Neural crest cell (in vitro differentiated cells): ENCODE measurements around the gene TM9SF3. TPM values are rescaled to one million over a fixed set of nuclear protein-coding genes. Genes with fewer than 3 reads are reported as not detected.

Source experiments
- DNase-seq: peaks from one replicate; pipeline ENCODE4 v3.0.0; 2021; ENCODE audit warnings: low read depth, mixed read lengths, low spot score
- H3K27ac Mint-ChIP-seq: one replicate; pipeline ENCODE4 v1.8.0; 2021; ENCODE audit warnings: mild to moderate bottlenecking, mixed read lengths; ENCODE audit not compliant: unreplicated experiment
- H3K27me3 Mint-ChIP-seq: 2 replicates; pipeline ENCODE4 v1.8.0; 2021; ENCODE audit warnings: low read depth, mild to moderate bottlenecking, mixed read lengths
- H3K36me3 Mint-ChIP-seq: 2 replicates; pipeline ENCODE4 v1.8.0; 2021; ENCODE audit warnings: low read depth, mild to moderate bottlenecking, mixed read lengths
- H3K4me1 Mint-ChIP-seq: 2 replicates; pipeline ENCODE4 v1.8.0; 2021; ENCODE audit warnings: mixed read lengths
- H3K4me3 Mint-ChIP-seq: one replicate; pipeline ENCODE4 v1.8.0; 2021; ENCODE audit warnings: mild to moderate bottlenecking, mixed read lengths
- H3K9me3 Mint-ChIP-seq: 2 replicates; pipeline ENCODE4 v1.8.0; 2021; ENCODE audit warnings: mixed read lengths
- CTCF ChIP-seq: fragments of 200-600 bp; sonication (generic); conservative IDR thresholded peaks from 2 replicates; pipeline ENCODE4 v1.5.0; 2021; ENCODE audit warnings: antibody characterized with exemption, mild to moderate bottlenecking
- total RNA-seq: library from RNA; stranded (reverse); gene quantifications from 2 replicates; pipeline ENCODE4 v1.2.1, GENCODE V29; 2021

The TM9SF3 gene
- total RNA-seq, 1 donor from 2014 or later: 110 TPM

GRCh38 chr10:96598846-96599245 lies 12.0 kb upstream of the TM9SF3 start:
- H3K36me3 Mint-ChIP-seq: no peaks in the 10 kb centered on the region
- no peak for DNase-seq
- no peaks in the 10 kb centered on the region for H3K9me3 Mint-ChIP-seq
- H3K27ac Mint-ChIP-seq: no peak overlapping the region
- H3K4me3 Mint-ChIP-seq: no peak overlapping the region
- H3K27me3 Mint-ChIP-seq: no peaks in the 10 kb centered on the region
- H3K4me1 Mint-ChIP-seq: no peaks in the 10 kb centered on the region
- TF ChIP-seq CTCF: no peak

GRCh38 chr10:96596422-96597407 lies 9.9 kb upstream of the TM9SF3 start:
- H3K4me3 Mint-ChIP-seq: no peak overlapping the region
- no peak for TF ChIP-seq CTCF
- H3K27ac Mint-ChIP-seq: no peak overlapping the region
- H3K4me1 Mint-ChIP-seq: no peaks in the 10 kb centered on the region
- DNase-seq: no peak
- H3K9me3 Mint-ChIP-seq: no peaks in the 10 kb centered on the region
- no peaks in the 10 kb centered on the region for H3K36me3 Mint-ChIP-seq
- H3K27me3 Mint-ChIP-seq: no peaks in the 10 kb centered on the region

- no peaks in the 10 kb centered on the region for H3K4me1 Mint-ChIP-seq
- no peaks in the 10 kb centered on the region for H3K9me3 Mint-ChIP-seq
- H3K27ac Mint-ChIP-seq: no peak overlapping the region
- no peak for DNase-seq
- H3K36me3 Mint-ChIP-seq: no peaks in the 10 kb centered on the region
- no peak for TF ChIP-seq CTCF
- H3K27me3 Mint-ChIP-seq: no peaks in the 10 kb centered on the region
- H3K4me3 Mint-ChIP-seq: no peak overlapping the region
Measured at GRCh38 chr10:96595741-96596140, 8.9 kb upstream of the TM9SF3 start.

- no peak for TF ChIP-seq CTCF
- no peak for DNase-seq
- H3K27ac Mint-ChIP-seq: no peak overlapping the region
- no peaks in the 10 kb centered on the region for H3K4me1 Mint-ChIP-seq
- H3K27me3 Mint-ChIP-seq: no peaks in the 10 kb centered on the region
- no peak overlapping the region for H3K4me3 Mint-ChIP-seq
- no peaks in the 10 kb centered on the region for H3K36me3 Mint-ChIP-seq
- H3K9me3 Mint-ChIP-seq: no peaks in the 10 kb centered on the region
Measured at GRCh38 chr10:96591946-96592345, 5.1 kb upstream of the TM9SF3 start.

- Mint-ChIP-seq H3K9me3 (no peaks in the 10 kb centered on the region), H3K27ac (no peak overlapping the region), H3K36me3 (no peaks in the 10 kb centered on the region), H3K4me1 (peaks cover 15% of the 10 kb centered on the region), H3K4me3 (no peak overlapping the region), H3K27me3 (no peaks in the 10 kb centered on the region)
- no peak for DNase-seq
- TF ChIP-seq CTCF: no peak
Measured at GRCh38 chr10:96588616-96589419, 2.0 kb upstream of the TM9SF3 start.
